Caki2 (cell line): Measurements from ENCODE around the gene DNAL4. TPM values are rescaled to one million over a fixed set of nuclear protein-coding genes. Genes with fewer than 3 reads are reported as not detected.
A peak's percentile ranks its signal among the peaks of the same experiment; 100 is the strongest.

Source experiments
- DNase-seq: peaks from one replicate; pipeline ENCODE4 v3.0.0-alpha.2; 2015; ENCODE audit warnings: low read depth
- in situ Hi-C: cut with HindIII; loops from 2 replicates; pipeline ENCODE4 v1.10.0; 2016; ENCODE audit warnings: low sequenced_read_pairs, low pct_unique_long_range_greater_than_20kb, mixed read lengths
- total RNA-seq: library from RNA; depleted of rRNA; stranded (reverse); fragments of >200 nt; shearing (Covaris generic); gene quantifications from 2 replicates; pipeline ENCODE4 v1.2.3, GENCODE V29; 2014; ENCODE audit warnings: low replicate concordance

The DNAL4 gene
- total RNA-seq, 1 experiment from 2014 or later = 49.9 TPM

GRCh38 chr22:38795569-38795968 is 1.6 kb upstream of the DNAL4 start:
- in situ Hi-C loops = no loop called here

GRCh38 chr22:38793317-38793716 is 626 bp downstream of the DNAL4 start:
- in situ Hi-C loops = no loop called here
- DNase-seq = no peak

More at GRCh38 chr22:38795569-38795968, 1.6 kb upstream of the DNAL4 start:
- DNase-seq = no peak

DNA sequence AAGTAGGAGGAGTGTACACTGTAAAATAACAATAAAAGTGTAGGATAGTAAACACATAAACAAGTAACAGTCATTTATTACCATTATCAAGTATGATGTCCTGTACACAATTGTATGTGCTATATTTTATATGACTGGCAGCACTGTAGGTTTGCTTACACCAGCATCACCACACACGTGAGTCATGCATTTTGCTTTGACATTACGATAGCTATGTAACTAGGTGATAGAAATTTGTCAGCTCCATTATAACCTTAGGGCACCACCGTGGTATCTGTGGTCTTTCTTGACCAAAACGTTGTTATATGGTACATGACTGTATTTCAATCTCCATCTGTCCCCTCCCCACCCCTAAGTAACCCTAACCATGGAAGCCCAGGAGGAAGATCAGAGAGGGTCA is 1.1 kb downstream of the DNAL4 start:
- DNase-seq = peak; percentile 16
- in situ Hi-C loops = no loop called here

GRCh38 chr22:38789606-38790005 is 4.3 kb downstream of the DNAL4 start:
- no peak for DNase-seq
- in situ Hi-C loops = no loop called here

DNA sequence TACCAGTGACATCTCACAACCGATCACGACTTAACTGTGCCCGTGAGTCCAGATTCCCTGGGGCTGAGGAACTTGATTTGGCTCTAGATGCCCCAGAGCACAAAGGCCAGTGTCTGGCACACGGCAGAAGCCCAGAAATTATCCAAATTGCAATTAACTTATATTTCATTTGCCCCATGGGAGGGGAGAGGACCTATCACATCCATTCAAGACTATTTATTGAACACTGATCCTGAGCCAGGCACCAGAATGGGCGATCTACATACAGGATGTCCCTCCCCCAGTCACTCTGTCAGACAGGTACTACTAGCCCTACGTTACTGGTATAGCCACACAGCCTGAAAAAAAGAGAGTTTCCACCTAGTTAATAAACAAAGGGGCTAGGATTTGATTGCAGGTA is 5.1 kb downstream of the DNAL4 start:
- DNase-seq = no peak
- in situ Hi-C loops = no loop called here

GRCh38 chr22:38788021-38788816 is 5.7 kb downstream of the DNAL4 start:
- in situ Hi-C loops = no loop called here
- peak; percentile 75 for DNase-seq

DNA sequence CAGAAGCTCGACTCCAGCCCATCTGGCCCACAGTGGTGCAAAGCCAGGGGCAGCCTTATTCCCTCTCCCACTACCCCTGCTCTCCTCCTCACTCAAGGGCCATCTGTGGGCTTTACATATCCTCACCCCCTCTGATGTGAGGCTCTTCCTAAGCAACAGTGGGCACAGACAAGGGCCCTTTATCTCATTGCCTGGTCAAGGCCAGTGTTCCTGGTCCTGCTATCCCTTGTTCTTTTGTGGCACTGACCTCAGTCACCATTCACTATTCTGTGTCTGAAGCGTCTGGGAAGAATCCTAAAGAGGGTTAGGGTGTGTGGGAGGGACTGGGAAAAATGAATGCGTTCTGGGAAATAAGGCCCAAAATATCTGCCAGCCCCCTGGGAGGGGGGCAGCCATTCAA is 7.3 kb downstream of the DNAL4 start:
- in situ Hi-C loops = no loop called here
- no peak for DNase-seq

- no peak for DNase-seq
- in situ Hi-C loops = no loop called here
Observed at GRCh38 chr22:38784856-38785255, 9.1 kb downstream of the DNAL4 start.

DNA sequence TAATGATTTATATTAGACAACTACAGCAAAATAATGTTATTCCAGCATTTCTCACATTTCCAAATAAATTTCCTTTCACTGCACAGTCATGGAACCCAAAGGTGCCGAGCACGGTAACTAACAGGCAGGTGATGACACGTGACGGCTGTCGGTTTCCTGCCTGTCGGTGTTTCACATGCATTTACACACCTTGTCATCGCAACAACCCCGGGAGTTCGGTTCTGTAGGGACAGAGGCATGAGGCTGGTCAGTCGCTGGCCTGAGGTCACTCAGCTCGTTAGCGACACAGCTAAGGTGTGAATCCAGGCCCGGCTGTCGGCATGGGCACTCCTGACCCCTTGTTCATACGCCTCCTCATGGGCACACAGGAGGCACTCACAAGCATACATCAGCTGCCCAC is 9.9 kb downstream of the DNAL4 start:
- in situ Hi-C loops = no loop called here

GRCh38 chr22:38783095-38783615 is 10.8 kb downstream of the DNAL4 start:
- DNase-seq = no peak
- in situ Hi-C loops = no loop called here

More for the DNA sequence above, 9.9 kb downstream of the DNAL4 start:
- DNase-seq = no peak

DNA sequence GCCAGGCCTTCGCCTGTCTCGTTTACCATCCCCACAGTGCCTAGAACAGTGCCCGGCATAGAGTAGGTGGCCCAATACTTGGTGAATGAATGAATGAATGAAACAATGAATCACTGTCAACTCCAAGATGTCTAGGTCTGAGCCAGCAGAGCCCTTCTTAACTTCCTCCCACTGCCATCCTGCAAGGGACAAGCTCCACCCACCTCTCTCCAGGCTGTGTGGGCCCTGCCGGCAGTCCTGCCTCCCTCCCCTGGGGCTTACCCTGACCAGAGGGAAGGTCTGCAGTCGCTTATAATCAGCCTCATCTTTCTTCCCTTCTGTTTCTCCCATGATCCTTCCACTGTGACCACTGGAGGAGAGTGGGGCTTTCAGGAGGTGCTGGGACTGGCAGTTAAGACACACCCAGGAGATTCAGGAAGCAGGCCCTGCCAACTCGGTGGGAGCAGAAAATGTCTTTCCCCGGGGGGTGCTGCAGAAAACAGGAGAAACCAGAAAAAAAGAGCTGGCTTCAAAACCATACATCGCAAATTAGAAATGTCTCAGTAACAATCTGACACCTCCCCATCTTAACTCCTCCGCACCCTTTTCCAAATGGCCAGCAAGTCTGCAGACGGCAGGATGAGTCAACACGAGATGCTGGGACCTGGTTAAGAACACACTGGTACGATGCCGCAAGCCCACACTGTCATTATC is 11.4 kb downstream of the DNAL4 start:
- DNase-seq = no peak
- in situ Hi-C loops = no loop called here

DNA sequence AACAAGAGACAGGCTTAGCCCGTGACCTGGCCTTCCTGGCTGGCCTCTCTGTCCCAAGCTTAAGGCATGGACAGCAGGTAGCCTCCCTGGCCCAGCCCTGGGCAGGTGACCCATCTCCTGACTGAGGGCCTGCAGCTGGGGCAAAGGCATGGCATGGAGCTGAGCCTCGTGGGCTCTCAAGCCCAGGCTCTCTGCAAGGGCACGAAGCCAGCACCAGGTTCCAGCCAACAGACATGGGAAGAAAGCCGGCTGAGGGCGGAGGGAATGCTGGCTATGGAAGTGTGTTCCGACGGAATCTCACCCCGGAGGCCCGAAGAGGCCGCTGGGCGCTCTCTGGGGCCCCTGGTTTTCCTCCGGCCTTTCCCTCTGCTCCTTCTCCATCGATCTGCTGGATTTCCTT is 12.9 kb downstream of the DNAL4 start:
- in situ Hi-C loops = no loop called here
- DNase-seq = no peak

DNA sequence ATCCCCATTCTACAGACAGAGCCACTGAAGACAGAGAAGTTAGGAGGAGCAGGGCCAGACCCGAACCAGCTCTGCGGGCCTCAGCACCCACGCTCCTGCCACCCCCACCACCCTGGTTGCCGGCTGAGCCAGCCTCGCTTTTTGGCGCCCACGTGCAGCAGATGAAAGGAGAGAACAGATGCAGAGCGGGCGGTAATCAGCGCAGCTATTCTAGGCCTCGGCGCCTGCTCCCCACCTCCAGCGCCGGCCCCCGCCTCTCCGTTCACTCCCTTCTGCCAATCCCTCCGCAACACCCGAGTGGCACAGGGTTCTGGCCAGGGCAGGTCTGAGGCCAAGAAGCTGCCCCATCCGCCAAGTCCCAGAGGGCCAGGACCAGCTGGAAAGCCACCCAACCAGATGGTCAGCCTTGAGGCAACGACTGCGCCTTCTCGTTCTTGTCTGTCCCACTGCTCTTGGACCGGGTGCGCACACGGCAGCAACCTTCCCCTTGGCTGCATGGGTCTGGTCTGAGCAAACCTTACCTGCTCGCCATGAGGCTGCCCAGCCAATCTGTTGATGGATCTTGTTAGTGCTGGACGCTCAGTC is 16.8 kb downstream of the DNAL4 start:
- no peak for DNase-seq
- in situ Hi-C loops = no loop called here

DNA sequence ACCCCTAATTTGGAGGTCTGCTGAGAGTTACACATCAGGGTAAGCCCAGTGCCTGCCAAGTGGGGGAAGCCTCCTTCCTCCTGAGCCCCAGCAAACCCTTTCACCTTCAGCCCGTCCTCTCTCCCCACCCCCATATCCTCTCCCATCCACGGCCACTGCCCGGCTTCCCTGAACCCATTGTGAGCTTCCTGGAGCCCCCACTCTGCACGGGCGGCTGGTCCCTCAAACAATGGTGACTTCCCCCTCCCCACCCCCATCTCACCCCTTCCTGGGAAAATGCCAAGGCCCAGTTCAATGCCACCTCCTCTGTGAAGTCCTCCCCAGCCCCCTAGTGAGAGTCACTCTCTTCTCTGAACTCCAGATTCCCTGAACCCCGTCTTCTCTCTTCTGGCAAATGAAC is 17.9 kb downstream of the DNAL4 start:
- in situ Hi-C loops = no loop called here
- no peak for DNase-seq

GRCh38 chr22:38775656-38776055 is 18.3 kb downstream of the DNAL4 start:
- in situ Hi-C loops = no loop called here
- DNase-seq = no peak

GRCh38 chr22:38774496-38775166 is 19.3 kb downstream of the DNAL4 start:
- DNase-seq = no peak
- in situ Hi-C loops = no loop called here

GRCh38 chr22:38773363-38773946 is 20.5 kb downstream of the DNAL4 start:
- no peak for DNase-seq
- in situ Hi-C loops = no loop called here

DNA sequence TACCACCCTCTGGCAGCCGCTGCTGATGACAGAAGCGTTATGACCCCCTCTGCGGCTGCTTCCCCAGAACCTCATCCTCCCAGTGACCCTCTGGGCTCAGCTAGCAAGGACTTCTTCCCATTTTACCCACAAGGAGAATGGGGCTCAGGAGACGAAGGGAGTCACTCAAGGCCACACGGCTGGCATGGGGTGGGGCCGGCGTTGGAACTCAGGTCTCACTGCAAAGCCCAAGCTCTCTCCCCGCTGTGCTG is 21.4 kb downstream of the DNAL4 start:
- no peak for DNase-seq
- in situ Hi-C loops = no loop called here
